Stimulated activated CD8-positive, alpha-beta memory T cell treated with anti-CD3 and anti-CD28 coated beads, Interleukin-12 subunit alpha, Interleukin-12 subunit beta, amount 100 ng/mL, for 1 hour (primary cell): ENCODE data around the gene SFTPD.

ENCODE experiments used
- DNase-seq: peaks from one replicate; pipeline ENCODE4 v3.0.0-alpha.2; 2020; ENCODE audit warnings: low read depth

SFTPD gene

DNA sequence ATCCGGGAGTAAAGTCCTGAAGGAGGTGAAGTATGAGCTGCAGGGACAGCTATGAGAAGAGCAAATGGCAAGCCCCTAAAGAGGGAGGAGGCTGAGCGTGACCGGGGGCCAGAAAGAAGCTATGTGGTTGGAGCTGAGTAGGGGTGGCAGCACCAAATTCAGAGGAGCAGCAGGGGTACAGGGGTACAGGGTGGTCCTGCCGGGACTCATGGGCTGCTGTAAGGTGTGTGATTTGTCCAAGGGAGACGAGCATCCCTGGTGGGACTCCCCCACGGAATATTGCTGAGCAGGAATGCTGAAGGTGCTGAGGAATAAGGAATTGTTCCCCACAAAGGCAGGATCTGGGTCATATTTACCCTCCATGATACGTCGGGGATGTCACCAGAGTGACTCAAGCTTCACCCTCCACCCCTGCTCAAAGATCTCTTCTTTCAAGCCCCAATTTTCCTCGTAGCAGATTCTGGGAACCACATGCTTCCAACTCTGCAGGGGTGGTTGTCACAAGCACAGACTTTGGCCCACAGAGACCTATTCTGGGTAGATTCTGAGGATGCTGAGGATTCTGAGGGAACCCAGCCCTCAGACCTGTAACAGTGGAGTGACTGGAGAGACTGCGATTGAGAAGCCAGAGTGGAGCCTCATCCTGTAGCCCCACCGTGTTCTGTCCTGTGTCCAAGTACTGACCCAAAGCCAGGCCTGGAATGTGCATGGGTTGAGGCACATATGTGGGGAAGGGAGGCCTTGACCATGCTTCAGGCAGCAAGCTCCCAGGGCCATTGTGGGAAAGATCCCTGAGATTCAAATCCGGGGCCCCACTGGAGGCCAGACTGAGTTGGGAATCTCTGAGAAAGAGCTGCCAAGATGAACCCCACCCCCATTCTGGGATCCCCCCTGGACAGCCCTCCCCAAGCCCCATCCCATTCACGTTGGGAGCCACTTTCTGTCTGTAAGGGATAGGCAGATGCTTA lies 4.2 kb downstream of the SFTPD start:
- no peak for DNase-seq

DNA sequence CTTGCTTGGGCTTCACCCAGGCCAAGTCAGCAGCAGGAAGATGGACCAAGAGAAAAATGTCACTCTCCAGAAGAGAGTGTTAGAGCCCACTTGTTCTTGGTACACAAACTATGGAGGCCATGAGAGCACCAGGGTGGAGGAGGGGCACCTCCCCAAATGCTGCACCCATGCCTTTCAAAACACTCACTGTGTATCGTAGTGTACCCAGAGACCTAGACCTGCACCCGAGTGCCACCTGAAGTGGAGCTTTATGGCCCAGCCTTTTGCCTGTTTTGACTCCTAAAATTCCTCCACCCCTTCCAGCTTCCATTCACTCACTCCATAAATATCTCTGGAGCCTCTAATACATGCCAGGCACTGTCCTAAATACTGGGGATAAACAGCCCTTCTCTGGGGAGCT lies 5.0 kb downstream of the SFTPD start:
- DNase-seq = no peak

DNA sequence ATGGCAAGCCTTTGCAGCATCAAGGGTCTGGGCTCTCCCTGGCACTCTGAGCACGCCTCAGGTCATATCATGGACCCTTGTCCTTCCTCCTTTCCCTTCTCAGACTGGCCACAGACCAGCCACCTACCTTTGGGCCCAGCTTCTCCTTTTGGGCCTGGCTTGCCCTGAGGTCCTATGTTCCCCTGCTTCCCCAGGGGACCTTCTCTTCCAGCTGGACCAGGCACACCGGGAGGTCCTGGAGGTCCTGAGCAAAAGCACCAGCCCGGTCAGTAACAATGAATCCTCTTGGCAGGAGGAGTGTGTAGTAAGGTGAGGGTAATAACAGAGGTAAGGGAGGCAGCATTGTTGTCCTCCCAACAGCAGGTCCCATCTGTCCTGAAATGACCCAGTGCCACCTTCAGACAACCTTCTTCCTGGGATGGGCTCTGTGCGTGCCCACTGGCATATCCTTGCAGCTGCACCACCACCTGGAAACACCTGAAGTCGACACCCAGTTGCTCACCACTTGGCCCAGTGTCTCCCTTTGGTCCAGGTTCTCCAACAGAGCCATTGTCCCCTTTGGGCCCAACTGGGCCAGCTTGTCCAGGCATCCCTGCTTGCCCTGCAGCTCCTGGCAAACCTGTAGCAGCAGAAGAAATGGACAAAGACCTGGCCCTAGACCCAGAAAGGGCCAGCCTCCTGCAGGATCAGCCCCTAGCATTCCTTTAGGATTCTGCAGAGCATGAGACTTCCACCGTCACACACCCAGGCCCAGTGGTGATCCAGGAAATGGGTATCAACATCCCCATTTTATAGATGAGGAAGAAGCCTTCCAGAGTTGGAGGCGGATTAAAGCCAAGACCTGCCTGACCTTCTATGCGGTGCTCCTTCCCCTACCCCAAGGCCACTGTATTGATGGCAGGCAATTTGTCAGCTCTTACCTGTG lies 6.4 kb downstream of the SFTPD start:
- no peak for DNase-seq

DNA sequence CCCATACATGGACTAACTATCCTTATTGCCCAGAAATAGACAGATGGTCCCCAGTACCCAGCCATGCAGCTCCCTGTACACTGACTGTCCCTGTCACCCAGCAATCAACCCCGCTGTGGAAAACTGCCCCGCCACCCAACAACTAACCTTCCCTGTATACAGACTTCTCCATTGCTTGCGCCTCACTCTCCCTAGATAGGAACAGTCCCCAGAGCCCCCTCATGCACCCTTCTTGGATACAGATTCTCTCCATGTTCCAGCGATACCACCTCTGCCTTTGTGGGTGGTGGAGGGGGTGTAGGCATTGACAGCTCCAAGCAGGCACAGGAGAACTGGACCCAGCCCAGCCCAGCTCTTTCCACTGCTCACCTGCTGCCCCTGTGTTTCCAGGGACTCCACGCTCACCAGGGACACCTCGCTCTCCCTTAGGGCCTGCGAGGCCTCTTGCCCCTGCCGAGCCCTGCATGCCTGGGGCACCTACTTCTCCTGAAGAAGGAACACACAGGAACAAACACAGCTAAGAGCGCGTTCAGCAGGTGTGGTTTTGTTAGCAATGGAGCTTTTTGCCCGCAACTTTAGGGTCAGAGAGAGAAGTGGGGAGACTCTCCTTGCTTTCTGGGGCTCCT lies 7.2 kb downstream of the SFTPD start:
- DNase-seq = no peak

- no peak for DNase-seq
Observed at GRCh38 chr10:79941146-79941545, 7.8 kb downstream of the SFTPD start.

DNA sequence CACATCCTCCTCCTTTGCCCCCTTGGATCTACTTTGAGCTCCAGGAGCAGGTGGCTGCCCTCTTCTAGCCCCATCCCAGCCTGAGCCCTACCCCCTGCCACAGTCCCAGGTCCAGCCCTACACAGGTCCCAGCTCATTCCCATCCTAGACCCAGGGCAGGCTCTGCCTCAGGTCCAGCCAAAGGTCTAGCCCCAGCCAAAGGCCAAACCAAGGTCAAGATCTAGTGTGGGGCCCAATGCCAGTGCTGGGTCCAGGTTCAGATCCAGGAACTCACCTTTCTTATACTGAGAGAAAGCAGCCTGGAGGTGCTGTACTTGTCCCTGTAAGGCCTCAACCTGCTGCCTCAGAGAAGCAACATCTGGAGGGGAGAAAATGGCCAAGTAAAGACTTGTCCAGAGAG lies 8.5 kb downstream of the SFTPD start:
- no peak for DNase-seq

DNA sequence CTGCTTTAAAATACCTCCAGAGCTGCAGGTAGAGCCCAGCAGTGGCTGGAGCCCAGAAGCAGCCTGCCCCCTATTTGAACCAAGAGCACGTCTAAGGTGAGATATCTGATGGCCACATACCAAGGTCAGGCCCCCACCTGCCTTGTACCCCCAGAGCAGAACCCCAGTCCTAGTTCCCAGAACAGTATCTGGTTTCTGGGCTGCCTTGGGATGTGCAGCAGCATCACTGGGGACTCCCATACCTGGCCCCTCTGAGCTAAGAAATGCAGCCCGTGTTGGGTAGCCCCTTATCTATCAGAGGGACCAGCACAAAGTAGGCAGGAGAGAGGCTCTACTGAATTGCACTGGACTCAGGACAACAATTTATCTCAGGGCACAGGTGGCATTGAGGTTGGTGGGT lies 8.9 kb downstream of the SFTPD start:
- DNase-seq = no peak

GRCh38 chr10:79938728-79939406 lies 10.0 kb downstream of the SFTPD start:
- no peak for DNase-seq

GRCh38 chr10:79937701-79938151 lies 11.2 kb downstream of the SFTPD start:
- DNase-seq = no peak

GRCh38 chr10:79936625-79937615 lies 12.0 kb downstream of the SFTPD start:
- DNase-seq = no peak

GRCh38 chr10:79933961-79934360 lies 14.9 kb downstream of the SFTPD start:
- no peak for DNase-seq

DNA sequence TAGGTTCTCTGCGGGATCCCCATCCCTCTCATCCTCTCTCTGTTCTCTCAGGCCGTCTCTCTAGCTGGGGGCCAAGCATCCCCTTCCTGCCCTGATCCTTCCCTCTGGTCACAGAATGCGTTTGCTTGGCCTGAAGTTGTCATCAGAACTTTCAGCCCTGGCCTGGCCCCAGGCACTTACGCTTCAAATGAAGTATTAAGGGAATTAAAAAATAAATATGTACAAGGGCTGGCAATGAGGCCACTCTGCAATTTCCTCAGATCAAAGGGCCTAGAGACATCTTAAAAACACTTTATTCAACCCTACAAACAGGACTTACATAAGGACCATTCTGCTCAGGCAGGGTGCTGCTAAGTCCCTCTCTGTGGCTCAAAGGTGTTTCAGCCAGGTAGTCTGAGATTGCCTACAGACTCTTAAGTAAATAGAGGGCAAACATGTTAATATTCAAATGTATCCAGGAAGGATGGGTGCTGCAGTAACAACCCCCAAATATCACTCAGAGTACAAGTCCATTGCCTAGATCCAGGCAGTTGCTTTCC lies 16.0 kb downstream of the SFTPD start:
- no peak for DNase-seq

GRCh38 chr10:79932307-79932706 lies 16.6 kb downstream of the SFTPD start:
- no peak for DNase-seq

DNA sequence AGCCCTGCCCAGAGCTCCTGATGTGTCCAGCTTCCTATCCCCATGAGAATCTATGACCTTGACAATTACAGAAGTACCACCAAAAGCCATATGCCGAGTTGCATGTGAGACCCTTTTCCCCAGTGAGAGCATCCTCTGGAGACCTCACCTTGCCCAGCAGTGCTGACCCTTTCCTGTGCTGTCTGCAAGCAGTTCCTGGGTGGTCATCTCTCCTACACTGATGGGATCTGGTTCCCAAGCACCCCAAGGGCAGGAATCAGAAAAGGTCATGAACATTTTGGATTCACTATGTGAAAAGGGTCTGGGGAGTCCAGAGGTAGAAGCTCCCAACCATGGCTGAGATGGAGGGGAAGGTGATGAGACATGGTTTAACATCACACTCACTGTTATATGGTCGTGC lies 18.2 kb downstream of the SFTPD start:
- DNase-seq = no peak

DNA sequence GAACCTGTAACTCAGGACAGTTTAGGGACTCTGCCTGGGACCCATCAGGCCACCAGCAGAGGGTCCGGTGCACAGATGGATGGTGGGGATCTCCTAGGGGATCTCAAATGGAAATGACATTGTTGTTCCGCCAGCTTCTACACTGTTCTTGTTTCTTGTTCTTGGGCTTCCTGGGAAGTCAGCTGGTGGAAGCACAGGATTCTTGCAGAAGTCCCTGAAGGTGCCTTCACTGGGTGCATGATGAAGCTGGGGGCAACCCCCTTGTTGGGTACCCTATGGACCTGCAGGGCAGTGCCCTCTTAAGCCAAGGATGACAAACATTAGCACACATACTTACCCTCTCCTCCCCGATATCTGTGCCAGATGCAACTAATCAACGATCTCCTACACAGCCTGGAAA lies 18.6 kb downstream of the SFTPD start:
- no peak for DNase-seq

GRCh38 chr10:79929409-79929904 lies 19.4 kb downstream of the SFTPD start:
- DNase-seq = peak; percentile 60

- no peak for DNase-seq
Observed at GRCh38 chr10:79928028-79928583, 20.8 kb downstream of the SFTPD start.

DNA sequence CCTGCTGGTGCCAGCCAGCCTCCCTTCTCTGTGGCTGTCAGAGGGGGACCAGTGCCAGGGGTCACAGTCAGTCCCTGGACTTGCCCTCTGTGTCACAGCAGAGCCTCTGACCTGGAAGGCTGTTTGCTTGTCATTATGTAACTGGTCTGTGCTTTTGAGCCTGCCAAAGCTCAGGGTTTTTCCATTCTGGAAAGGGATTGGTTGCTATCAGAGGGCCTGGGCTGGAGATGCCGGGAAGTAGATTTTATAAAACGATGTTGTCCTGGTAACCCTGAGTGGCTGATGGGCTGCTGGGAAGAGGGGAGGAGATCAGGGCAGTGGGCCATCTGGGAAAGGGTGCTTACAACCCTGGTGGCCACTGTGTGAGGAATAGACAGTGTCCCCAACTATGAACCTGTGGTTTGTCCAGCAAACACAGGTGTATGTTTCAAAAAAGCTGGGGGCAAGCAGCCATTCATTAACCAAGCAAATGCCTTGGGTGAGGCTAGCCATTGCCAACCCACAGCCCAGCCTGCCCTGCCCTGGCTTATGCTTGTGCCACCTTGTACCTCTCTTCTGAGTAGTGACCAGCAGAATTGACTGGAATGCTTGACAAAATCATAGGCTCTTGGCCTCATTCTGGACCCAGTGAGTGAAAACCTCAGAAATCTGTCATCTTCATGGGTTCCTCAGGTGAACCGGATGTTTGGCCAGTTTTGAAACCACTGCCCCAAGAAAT lies 21.6 kb downstream of the SFTPD start:
- DNase-seq = no peak

- DNase-seq = no peak
Observed at GRCh38 chr10:79926037-79926436, 22.9 kb downstream of the SFTPD start.
